ENCODE data around the gene KMT2E.
A peak's percentile ranks its signal among the peaks of the same experiment; 100 is the strongest.

Gene KMT2E

GRCh38 chr7:105057472-105057871 lies 43.5 kb downstream of the KMT2E start:
- Histone ChIP-seq H3K4me3 (ENCODE audit: low read depth, low read length) (no peak overlapping the region), H3K9me3 (ENCODE audit: insufficient read depth, low read depth, low read length) (no peaks in the 10 kb centered on the region), H3K23ac (ENCODE audit: low read length) (no peak overlapping the region), H2BK12ac (ENCODE audit: low read length) (no peak overlapping the region), H3K27me3 (ENCODE audit: insufficient read depth, low read length) (no peaks in the 10 kb centered on the region), H3K27ac (ENCODE audit: low read depth, low read length) (no peak overlapping the region), H3K9ac (ENCODE audit: low read length) (no peak overlapping the region), H2BK5ac (ENCODE audit: low read depth, low read length, poor library complexity) (no peak overlapping the region), H3K36me3 (ENCODE audit: control insufficient read depth in 1 of 2, insufficient read depth in 2 of 2, low read length in 2 of 2) (peaks cover 1 to 8% of the 10 kb centered on the region in 2 experiments), H3K18ac (ENCODE audit: low read length) (no peak overlapping the region), H2AK5ac (ENCODE audit: low read length) (no peak overlapping the region), H2AFZ (ENCODE audit: insufficient read depth, low read length, poor library complexity) (no peak overlapping the region), H3K14ac (ENCODE audit: low read length) (no peak overlapping the region), H4K12ac (ENCODE audit: low read depth, low read length) (no peak overlapping the region), H3K4me1 (ENCODE audit: control insufficient read depth in 1 of 2, insufficient read depth in 2 of 2, low read length in 2 of 2) (no peaks in the 10 kb centered on the region), H3K79me1 (ENCODE audit: low read length) (no peaks in the 10 kb centered on the region), H3K4ac (ENCODE audit: low read depth, low read length) (no peak overlapping the region), H4K8ac (ENCODE audit: low read depth, low read length) (no peak overlapping the region), H3K79me2 (ENCODE audit: control insufficient read depth, insufficient read depth, low read length, poor library complexity) (peaks cover 2% of the 10 kb centered on the region), H4K91ac (ENCODE audit: low read depth, low read length) (no peak overlapping the region), H2BK120ac (ENCODE audit: insufficient read depth, low read length, poor library complexity) (no peak overlapping the region), H3K4me2 (ENCODE audit: low read length) (no peak overlapping the region)
- no CpG with 5 or more reads among the region's 4 CpGs for WGBS (ENCODE audit: extremely low coverage, insufficient coverage, insufficient read length)
- DNase-seq: no peak

GRCh38 chr7:105060437-105060836 lies 46.4 kb downstream of the KMT2E start:
- Histone ChIP-seq H2BK12ac (ENCODE audit: low read length) (no peak overlapping the region), H3K4me2 (ENCODE audit: low read length) (no peak overlapping the region), H3K79me2 (ENCODE audit: control insufficient read depth, insufficient read depth, low read length, poor library complexity) (no peaks in the 10 kb centered on the region), H4K91ac (ENCODE audit: low read depth, low read length) (no peak overlapping the region), H3K9ac (ENCODE audit: low read length) (no peak overlapping the region), H2AFZ (ENCODE audit: insufficient read depth, low read length, poor library complexity) (no peak overlapping the region), H3K27ac (ENCODE audit: low read depth, low read length) (no peak overlapping the region), H2BK120ac (ENCODE audit: insufficient read depth, low read length, poor library complexity) (no peak overlapping the region), H4K12ac (ENCODE audit: low read depth, low read length) (no peak overlapping the region), H3K4me1 (ENCODE audit: control insufficient read depth in 1 of 2, insufficient read depth in 2 of 2, low read length in 2 of 2) (no peaks in the 10 kb centered on the region), H3K14ac (ENCODE audit: low read length) (no peak overlapping the region), H3K36me3 (ENCODE audit: control insufficient read depth in 1 of 2, insufficient read depth in 2 of 2, low read length in 2 of 2) (peaks cover 1 to 5% of the 10 kb centered on the region in 2 experiments), H3K18ac (ENCODE audit: low read length) (no peak overlapping the region), H4K8ac (ENCODE audit: low read depth, low read length) (no peak overlapping the region), H3K27me3 (ENCODE audit: insufficient read depth, low read length) (no peaks in the 10 kb centered on the region), H3K4ac (ENCODE audit: low read depth, low read length) (no peak overlapping the region), H3K23ac (ENCODE audit: low read length) (no peak overlapping the region), H2AK5ac (ENCODE audit: low read length) (no peak overlapping the region), H2BK5ac (ENCODE audit: low read depth, low read length, poor library complexity) (no peak overlapping the region), H3K4me3 (ENCODE audit: low read depth, low read length) (no peak overlapping the region), H3K9me3 (ENCODE audit: insufficient read depth, low read depth, low read length) (no peaks in the 10 kb centered on the region), H3K79me1 (ENCODE audit: low read length) (no peaks in the 10 kb centered on the region)
- WGBS (ENCODE audit: extremely low coverage, insufficient coverage, insufficient read length): no CpG with 5 or more reads among the region's 4 CpGs
- DNase-seq: peak; percentile 5 to 57

GRCh38 chr7:105060923-105061322 lies 46.9 kb downstream of the KMT2E start:
- no peaks in the 10 kb centered on the region for H3K27me3 ChIP-seq (ENCODE audit: insufficient read depth, low read length)
- no peaks in the 10 kb centered on the region for H3K79me1 ChIP-seq (ENCODE audit: low read length)
- peaks cover 1 to 5% of the 10 kb centered on the region in 2 experiments for H3K36me3 ChIP-seq (ENCODE audit: control insufficient read depth in 1 of 2, insufficient read depth in 2 of 2, low read length in 2 of 2)
- no peak overlapping the region for H3K18ac ChIP-seq (ENCODE audit: low read length)
- H4K12ac ChIP-seq (ENCODE audit: low read depth, low read length): no peak overlapping the region
- no peak overlapping the region for H2BK12ac ChIP-seq (ENCODE audit: low read length)
- no peak overlapping the region for H3K4me3 ChIP-seq (ENCODE audit: low read depth, low read length)
- H2BK120ac ChIP-seq (ENCODE audit: insufficient read depth, low read length, poor library complexity): no peak overlapping the region
- WGBS (ENCODE audit: extremely low coverage, insufficient coverage, insufficient read length): no CpG with 5 or more reads among the region's 3 CpGs
- no peak overlapping the region for H3K4ac ChIP-seq (ENCODE audit: low read depth, low read length)
- H3K79me2 ChIP-seq (ENCODE audit: control insufficient read depth, insufficient read depth, low read length, poor library complexity): no peaks in the 10 kb centered on the region
- no peak overlapping the region for H2AFZ ChIP-seq (ENCODE audit: insufficient read depth, low read length, poor library complexity)
- no peak overlapping the region for H3K23ac ChIP-seq (ENCODE audit: low read length)
- H3K14ac ChIP-seq (ENCODE audit: low read length): no peak overlapping the region
- DNase-seq: no peak
- H2AK5ac ChIP-seq (ENCODE audit: low read length): no peak overlapping the region
- H3K4me2 ChIP-seq (ENCODE audit: low read length): no peak overlapping the region
- H3K4me1 ChIP-seq (ENCODE audit: control insufficient read depth in 1 of 2, insufficient read depth in 2 of 2, low read length in 2 of 2): no peaks in the 10 kb centered on the region
- H2BK5ac ChIP-seq (ENCODE audit: low read depth, low read length, poor library complexity): no peak overlapping the region
- no peak overlapping the region for H3K27ac ChIP-seq (ENCODE audit: low read depth, low read length)
- H3K9me3 ChIP-seq (ENCODE audit: insufficient read depth, low read depth, low read length): no peaks in the 10 kb centered on the region
- no peak overlapping the region for H3K9ac ChIP-seq (ENCODE audit: low read length)
- no peak overlapping the region for H4K91ac ChIP-seq (ENCODE audit: low read depth, low read length)
- no peak overlapping the region for H4K8ac ChIP-seq (ENCODE audit: low read depth, low read length)

- no peak overlapping the region for H3K27ac ChIP-seq (ENCODE audit: low read depth, low read length)
- H3K36me3 ChIP-seq (ENCODE audit: control insufficient read depth in 1 of 2, insufficient read depth in 2 of 2, low read length in 2 of 2): peaks cover 6 to 10% of the 10 kb centered on the region in 2 experiments
- H3K4me1 ChIP-seq (ENCODE audit: control insufficient read depth in 1 of 2, insufficient read depth in 2 of 2, low read length in 2 of 2): no peaks in the 10 kb centered on the region
- H4K12ac ChIP-seq (ENCODE audit: low read depth, low read length): no peak overlapping the region
- H3K18ac ChIP-seq (ENCODE audit: low read length): no peak overlapping the region
- H3K4me2 ChIP-seq (ENCODE audit: low read length): no peak overlapping the region
- no peak overlapping the region for H3K4ac ChIP-seq (ENCODE audit: low read depth, low read length)
- no peak overlapping the region for H2BK12ac ChIP-seq (ENCODE audit: low read length)
- H3K79me2 ChIP-seq (ENCODE audit: control insufficient read depth, insufficient read depth, low read length, poor library complexity): no peaks in the 10 kb centered on the region
- WGBS (ENCODE audit: extremely low coverage, insufficient coverage, insufficient read length): no CpG with 5 or more reads among the region's 1 CpG
- no peak for DNase-seq
- no peak overlapping the region for H2BK120ac ChIP-seq (ENCODE audit: insufficient read depth, low read length, poor library complexity)
- no peak overlapping the region for H3K23ac ChIP-seq (ENCODE audit: low read length)
- no peak overlapping the region for H3K14ac ChIP-seq (ENCODE audit: low read length)
- no peak overlapping the region for H3K4me3 ChIP-seq (ENCODE audit: low read depth, low read length)
- H3K27me3 ChIP-seq (ENCODE audit: insufficient read depth, low read length): no peaks in the 10 kb centered on the region
- H3K79me1 ChIP-seq (ENCODE audit: low read length): no peaks in the 10 kb centered on the region
- no peak overlapping the region for H2BK5ac ChIP-seq (ENCODE audit: low read depth, low read length, poor library complexity)
- no peaks in the 10 kb centered on the region for H3K9me3 ChIP-seq (ENCODE audit: insufficient read depth, low read depth, low read length)
- no peak overlapping the region for H2AFZ ChIP-seq (ENCODE audit: insufficient read depth, low read length, poor library complexity)
- no peak overlapping the region for H3K9ac ChIP-seq (ENCODE audit: low read length)
- no peak overlapping the region for H4K8ac ChIP-seq (ENCODE audit: low read depth, low read length)
- H2AK5ac ChIP-seq (ENCODE audit: low read length): no peak overlapping the region
- no peak overlapping the region for H4K91ac ChIP-seq (ENCODE audit: low read depth, low read length)
These were observed 51.1 kb downstream of the KMT2E start for GRCh38 chr7:105065104-105065503.

Data from trophoblast cell (in vitro differentiated cells and primary cell).